GM06990 (cell line): ENCODE measurements around the gene MROH7.
"Not testable (repeated sequence)": the region's sequence is repeated elsewhere in the genome, so short reads cannot be mapped to it uniquely, and the experiment has no call there.

Experiments
- DNase-seq: peaks from one replicate; pipeline ENCODE4 v3.0.0-alpha.2; 2011; ENCODE audit not compliant: insufficient read length; ENCODE audit errors: extremely low read depth
- H3K27me3 ChIP-seq: replicated peaks from 2 replicates; pipeline ENCODE4 v1.6.0; 2011; ENCODE audit warnings: low read length; ENCODE audit not compliant: control insufficient read depth, insufficient read depth
- H3K36me3 ChIP-seq: 2 replicates; pipeline ENCODE4 v1.5.1; 2011; ENCODE audit warnings: low read length; ENCODE audit not compliant: control insufficient read depth, insufficient read depth
- H3K4me3 ChIP-seq: replicated peaks from 2 replicates; pipeline ENCODE4 v1.5.1; 2011; ENCODE audit warnings: low read depth, mild to moderate bottlenecking, control low read depth, low read length
- CTCF ChIP-seq: IDR thresholded peaks from 2 replicates; pipeline ENCODE4 v1.5.1; 2011; ENCODE audit warnings: low read length, control low read depth, mild to moderate bottlenecking, inconsistent platforms; ENCODE audit not compliant: insufficient read depth, poor library complexity, severe bottlenecking

MROH7 gene

GRCh38 chr1:54623216-54624007, 18.2 kb upstream of the MROH7 start, which contains the start of gene FAM151A:
TSS of gene FAM151A (minus strand) at chr1:54623525. CDS start at chr1:54623395, 130 bp downstream.
- TF ChIP-seq CTCF, result no peak
- Histone ChIP-seq H3K4me3 (no peak within 1 kb of the TSS), H3K27me3 (no peaks in the 10 kb centered on the region), H3K36me3 (no peaks in the 10 kb centered on the region)
- DNase-seq, result no peak

- Histone ChIP-seq H3K27me3 (no peaks in the 10 kb centered on the region), H3K4me3 (no peak overlapping the region), H3K36me3 (no peaks in the 10 kb centered on the region)
- TF ChIP-seq CTCF, result no peak
- no peak for DNase-seq
Measured at GRCh38 chr1:54624466-54625464, 16.8 kb upstream of the MROH7 start.

- DNase-seq, result no peak
- no peak for TF ChIP-seq CTCF
- Histone ChIP-seq H3K4me3 (no peak overlapping the region), H3K36me3 (no peaks in the 10 kb centered on the region), H3K27me3 (no peaks in the 10 kb centered on the region)
Measured at GRCh38 chr1:54627196-54627595, 14.4 kb upstream of the MROH7 start.

GRCh38 chr1:54635804-54636203, 5.8 kb upstream of the MROH7 start:
- H3K4me3 ChIP-seq, H3K36me3 ChIP-seq, DNase-seq, H3K27me3 ChIP-seq: not testable (repeated sequence)

GRCh38 chr1:54636461-54637446, 4.8 kb upstream of the MROH7 start:
- not testable (repeated sequence) for H3K27me3 ChIP-seq, H3K36me3 ChIP-seq, DNase-seq, H3K4me3 ChIP-seq

- Histone ChIP-seq H3K27me3 (no peaks in the 10 kb centered on the region), H3K4me3 (no peak overlapping the region), H3K36me3 (no peaks in the 10 kb centered on the region)
- TF ChIP-seq CTCF, result no peak
- DNase-seq, result no peak
Measured at GRCh38 chr1:54640361-54640760, 1.2 kb upstream of the MROH7 start.
